HG03039 (cell line): ENCODE results near the gene PRKG2.
"Not testable (repeated sequence)": the region's sequence is repeated elsewhere in the genome, so short reads cannot be mapped to it uniquely, and the experiment has no call there.

ENCODE experiments used
- ATAC-seq: cut with Tn5 transposase; IDR thresholded peaks from one replicate; pipeline ENCODE4 v1.9.1; 2021; ENCODE audit warnings: mild to moderate bottlenecking, moderate library complexity; ENCODE audit not compliant: unreplicated experiment

PRKG2 gene

DNA sequence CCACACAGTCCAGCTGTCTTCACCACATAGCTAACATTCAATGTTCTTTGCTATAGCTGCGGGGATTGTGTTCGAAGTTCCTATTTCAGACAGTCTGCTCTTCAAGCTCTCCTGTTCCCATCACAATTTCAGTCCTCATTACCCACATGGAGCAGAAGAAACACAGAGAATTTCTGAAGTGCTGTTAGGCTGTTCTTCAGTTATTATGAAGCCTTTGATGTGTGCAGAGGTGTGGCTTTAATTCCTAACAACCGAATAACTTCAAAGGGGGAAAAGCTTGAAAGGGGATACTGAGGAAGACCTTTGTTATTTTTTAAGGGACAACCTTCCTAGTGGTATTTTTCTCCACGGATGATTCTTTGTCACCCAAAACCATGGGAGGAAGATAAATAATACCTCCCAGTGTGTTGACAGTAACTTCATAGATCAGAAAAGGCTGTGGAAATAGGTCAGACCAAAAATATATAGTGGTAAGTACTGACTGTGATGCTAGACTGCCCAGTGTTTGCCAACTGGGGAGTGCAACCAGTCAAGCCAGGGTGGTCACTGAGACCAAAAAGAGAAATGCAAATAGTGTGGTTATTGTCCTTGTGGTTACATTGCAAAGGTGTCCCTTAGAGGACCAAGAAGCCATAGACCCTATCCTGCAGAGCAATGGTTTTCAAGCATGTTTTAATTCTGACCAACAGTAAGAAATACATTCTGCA lies 52.1 kb downstream of the PRKG2 start:
- ATAC-seq = no peak

DNA sequence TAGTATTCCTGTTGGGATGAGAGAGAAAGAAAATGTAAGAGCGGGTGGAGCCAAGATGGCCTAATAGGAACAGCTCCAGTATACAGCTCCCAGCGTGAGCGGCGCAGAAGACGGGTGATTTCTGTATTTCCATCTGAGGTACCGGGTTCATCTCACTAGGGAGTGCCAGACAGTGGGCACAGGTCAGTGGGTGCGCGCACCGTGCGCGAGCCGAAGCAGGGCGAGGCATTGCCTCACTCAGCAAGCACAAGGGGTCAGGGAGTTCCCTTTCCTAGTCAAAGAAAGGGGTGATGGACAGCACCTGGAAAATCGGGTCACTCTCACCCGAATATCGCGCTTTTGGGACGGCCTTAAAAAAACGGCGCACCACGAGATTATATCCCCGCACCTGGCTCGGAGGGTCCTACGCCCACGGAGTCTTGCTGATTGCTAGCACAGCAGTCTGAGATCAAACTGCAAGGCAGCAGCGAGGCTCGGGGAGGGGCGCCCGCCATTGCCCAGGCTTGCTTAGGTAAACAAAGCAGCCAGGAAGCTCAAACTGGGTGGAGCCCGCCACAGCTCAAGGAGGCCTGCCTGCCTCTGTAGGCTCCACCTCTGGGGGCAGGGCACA lies 61.2 kb downstream of the PRKG2 start:
- not testable (repeated sequence) for ATAC-seq

DNA sequence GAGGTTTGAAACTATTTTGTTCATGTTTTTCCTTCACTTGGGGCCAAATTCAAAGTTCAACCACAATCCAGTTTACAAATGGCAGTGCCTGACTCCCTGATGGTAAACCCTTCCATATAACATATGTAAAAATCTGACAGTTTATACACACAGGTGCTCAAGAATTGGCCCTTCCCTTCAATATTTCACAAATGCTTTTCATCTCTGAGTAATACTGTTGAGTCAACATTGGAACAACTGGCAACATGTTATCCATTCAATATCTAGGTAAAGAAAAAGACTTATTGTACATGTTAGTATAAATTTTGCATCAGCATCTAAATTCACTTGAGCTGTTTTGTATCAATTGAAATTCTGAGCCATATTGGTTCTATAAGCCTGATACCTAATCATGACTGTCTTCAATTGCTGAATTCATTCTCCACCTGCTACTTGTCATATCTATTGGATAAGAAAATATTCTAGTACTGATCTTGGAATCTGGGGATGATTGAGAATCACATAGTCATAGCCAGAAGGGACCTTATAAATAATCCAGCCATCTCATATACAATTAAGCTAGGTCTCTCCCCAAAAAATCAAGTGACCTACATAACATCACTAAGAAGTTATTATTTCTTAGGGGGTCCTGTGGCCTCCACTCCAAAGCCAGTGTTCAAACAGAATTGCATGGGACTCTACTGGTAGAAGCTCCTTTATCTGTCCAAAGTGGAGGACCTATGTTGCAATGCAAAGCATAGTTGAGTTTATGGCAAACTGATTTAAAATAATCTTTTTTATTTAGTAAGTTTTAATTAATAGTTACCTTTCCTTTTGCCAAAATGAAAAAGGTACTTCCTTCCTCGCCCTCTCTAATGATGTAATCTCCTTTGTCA lies 61.9 kb downstream of the PRKG2 start:
- no peak for ATAC-seq

DNA sequence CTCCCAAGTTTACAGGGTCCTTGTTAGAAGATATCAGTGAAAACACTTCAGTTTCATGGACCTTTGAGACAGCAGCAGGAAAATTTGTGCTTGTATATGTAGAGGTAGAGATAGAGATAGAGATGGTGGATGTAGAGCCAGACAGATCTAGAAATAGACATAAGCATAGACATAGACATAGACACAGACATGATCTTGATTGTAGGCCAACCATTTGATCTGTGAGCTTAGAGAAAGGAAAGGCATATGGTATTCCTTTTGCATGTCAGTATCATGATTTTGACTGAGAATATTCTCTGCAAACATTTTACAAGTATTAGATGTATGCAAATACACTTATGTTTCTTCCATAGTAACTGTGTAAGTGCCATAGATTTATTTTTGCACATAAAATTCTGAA lies 65.0 kb downstream of the PRKG2 start:
- ATAC-seq = no peak

DNA sequence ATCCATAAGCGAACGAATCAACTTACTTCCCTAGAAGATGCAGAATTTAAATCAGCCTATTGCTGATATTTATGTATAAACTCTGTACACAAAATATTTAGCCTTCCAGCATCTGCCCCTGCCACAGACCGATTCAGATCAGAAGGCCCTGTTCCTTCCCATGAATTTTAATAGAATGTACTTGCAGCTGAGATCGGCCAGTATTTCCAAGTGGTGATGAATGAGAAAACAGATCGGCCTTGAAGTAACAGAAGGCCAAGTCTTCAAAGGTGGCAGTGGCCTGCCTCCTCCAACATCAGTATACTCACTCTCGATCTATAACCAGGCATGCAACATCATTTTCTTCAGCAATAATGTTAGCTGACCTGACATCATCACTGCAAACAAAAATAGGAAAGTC lies 66.4 kb downstream of the PRKG2 start:
- ATAC-seq = no peak

DNA sequence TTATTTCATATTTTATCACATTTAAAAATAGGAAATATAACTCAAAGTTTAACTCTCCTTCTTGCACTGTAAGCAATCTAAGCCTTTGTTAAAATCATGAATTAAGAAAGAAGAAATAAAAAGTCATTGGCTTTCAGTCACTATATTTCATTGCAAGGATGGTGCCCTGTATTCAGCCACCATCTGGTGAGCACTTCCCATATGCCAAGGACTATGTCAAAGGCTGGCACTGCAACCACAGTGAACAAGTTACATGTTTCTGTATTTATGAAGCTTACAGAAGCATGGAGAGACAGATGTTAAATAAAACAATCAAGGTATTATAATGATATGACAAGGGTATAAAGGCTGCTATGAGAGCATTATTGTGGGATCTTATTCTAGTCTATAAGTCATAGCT lies 68.6 kb downstream of the PRKG2 start:
- no peak for ATAC-seq

DNA sequence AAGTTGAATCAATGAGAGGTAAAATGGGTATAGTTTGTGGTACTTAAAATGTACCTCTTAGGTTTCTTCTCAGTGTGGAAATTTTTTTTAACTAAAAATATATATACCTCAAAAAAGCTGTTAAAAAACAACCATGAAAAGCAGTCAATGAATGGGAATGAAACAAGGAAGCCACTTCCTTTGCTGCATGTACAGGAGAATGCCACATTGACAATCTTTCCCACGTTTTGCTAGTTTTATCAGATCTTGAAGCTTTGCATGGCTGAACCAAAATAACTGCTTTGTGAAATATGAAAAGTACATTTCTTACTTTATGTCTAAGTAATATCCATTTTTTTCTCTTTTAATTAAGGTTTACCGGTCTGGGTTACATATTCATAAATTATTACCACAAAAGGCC lies 71.8 kb downstream of the PRKG2 start:
- ATAC-seq = no peak

DNA sequence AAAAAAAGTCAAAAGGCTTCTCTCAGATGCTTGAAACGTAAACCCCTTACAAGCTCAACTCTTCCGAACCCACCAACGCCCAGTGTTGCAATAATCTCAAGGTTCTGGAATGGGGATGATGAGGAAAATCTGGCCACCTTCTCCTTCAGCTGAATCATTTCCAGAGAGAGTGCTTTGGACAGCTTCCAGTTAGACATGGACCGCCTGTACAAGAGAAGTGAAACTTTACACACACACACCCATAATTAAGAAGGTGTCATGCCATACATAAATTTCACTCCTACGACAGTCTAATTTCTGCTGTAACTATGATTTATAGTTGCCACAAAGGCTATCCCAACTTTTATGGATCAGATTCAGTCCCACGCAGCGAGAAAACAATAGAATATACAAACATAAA lies 72.3 kb downstream of the PRKG2 start:
- no peak for ATAC-seq

DNA sequence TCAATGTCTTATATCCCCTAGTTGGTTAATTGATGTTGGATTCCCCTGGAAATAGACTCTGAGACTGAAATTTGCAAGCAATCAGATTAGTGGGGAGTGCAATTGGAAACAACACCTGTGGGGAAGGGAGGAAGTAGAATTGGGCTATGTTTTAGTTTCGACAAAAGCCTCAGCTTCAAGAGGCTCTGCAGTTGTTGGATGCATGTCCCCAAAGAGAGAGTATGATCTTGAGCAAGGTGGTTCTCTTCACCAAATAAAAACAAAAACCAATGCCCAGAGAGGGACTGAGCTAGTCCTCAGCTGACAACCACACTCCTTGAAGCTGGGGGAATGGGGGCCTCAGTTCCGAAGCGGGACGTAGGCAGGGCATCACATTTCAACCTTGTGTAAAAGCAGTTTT lies 77.1 kb downstream of the PRKG2 start:
- ATAC-seq = no peak

DNA sequence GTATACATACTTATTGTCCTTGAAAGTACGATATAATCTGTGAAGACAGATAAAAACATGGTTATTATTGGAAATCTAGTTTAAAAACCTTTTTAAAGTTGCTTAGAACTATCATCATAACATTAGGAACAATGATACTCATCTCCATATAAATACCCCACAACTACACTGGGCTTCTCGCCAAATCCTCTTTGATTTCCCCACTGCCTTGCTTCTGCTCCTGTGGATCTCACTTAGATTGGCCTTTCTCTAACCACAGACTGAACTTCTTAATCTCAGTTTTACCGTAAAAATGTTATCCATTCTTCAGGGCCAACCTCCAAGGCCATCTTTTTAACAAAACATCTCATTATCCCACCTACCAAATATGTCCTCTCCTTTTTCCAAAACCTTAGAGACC lies 77.6 kb downstream of the PRKG2 start:
- ATAC-seq = no peak

DNA sequence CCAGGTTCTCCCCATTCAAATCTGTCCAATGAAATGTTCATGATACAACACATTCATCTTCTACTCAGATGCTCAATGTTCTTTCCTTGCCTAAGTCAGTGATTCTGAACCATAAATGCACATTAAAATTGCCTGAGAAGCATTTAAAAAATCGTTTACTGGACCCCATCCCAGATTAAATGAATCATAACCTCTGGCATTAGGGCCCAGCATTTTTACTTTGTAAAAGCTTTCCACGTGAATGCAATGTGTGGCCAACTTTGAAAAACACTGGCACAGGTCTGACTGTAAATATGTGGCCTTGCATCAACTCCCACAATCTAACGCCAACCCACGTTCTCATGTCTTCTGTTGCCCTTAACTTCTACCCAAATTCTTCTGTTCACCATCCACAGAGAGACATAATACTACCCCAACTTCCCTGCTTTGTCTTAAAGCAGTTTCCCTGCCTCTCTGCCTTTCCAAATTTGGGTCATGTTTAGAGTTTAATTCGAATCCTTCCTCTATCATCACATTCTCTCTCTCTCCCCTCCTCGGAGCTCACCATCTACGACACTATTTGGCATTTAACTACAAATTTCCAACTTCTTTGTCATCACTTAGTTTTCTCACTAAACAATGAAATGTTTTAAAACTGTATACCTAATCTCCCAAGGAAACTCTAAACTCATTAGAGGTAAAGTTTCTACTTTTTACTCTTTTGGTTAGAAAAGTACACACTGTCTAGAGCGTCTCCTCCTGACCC lies 78.7 kb downstream of the PRKG2 start:
- ATAC-seq = no peak

DNA sequence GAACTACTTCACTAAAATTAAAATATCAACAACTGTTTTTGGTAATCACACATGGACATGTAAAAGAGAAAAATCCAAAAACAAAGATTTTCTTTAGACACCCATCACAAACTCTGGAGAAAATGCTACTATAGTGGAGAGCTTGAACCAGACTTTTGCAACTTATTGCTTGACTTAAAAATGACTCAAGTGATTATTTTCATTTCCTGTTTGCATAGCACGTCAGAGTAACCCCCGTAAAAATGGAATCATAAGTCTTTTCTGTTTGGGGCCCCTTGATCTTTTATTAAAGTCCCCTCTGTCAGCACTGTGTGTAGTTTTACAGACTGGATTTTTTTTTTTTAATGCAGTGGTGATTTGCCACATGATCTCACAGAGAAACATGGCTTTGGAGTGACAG lies 79.5 kb downstream of the PRKG2 start:
- no peak for ATAC-seq

DNA sequence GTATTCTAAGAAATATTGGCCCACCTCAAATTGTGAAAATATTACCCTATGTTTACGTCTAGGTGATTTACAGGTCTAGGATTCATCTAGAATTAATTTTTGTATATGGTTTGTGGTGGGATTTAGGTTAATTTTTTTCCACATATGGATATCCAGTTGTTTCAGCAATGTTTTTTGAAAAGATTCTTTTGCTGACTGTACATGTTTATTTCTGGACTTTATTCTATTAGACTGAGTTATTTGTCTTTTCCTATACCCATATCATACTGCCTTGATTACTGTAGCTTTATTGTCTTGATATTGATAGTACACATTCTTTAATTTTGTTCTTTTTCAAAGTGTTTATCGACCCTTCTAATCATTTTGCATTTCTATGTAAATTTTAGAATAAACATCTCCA lies 83.5 kb downstream of the PRKG2 start:
- no peak for ATAC-seq

DNA sequence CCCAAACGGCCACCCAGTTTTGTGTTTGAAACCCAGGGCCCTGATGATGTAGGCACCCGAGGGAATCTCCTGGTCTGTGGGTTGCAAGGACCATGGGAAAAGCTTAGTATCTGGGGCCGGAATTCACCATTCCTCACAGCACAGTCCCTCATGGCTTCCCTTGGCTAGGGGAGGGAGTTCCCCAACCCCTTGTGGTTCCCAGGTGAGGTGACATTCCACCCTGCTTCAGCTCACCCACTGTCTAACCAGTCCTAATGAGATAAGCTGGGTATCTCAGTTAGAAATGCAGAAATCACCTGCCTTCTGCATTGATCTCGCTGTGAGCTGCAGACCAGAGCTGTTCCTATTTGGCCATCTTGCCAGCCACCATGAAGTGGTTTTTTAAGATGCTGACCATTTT lies 84.0 kb downstream of the PRKG2 start:
- no peak for ATAC-seq

DNA sequence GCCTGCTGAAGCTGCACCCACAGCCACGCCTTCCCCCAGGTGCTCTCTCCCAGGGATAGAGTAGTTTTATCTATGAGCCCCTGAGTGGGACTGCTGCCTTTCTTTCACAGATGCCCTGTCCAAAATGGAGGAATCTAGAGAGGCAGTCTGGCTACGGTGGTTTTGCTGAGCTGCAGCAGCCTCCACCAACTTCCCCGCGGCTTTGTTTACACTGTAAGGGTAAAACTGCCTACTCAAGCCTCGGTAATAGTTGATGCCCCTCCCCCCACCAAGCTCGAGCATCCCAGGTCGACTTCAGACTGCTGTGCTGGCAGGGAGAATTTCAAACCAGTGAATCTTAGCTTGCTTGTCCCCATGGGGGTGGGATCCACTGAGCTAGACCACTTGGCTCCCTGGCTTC lies 84.5 kb downstream of the PRKG2 start:
- ATAC-seq = no peak

DNA sequence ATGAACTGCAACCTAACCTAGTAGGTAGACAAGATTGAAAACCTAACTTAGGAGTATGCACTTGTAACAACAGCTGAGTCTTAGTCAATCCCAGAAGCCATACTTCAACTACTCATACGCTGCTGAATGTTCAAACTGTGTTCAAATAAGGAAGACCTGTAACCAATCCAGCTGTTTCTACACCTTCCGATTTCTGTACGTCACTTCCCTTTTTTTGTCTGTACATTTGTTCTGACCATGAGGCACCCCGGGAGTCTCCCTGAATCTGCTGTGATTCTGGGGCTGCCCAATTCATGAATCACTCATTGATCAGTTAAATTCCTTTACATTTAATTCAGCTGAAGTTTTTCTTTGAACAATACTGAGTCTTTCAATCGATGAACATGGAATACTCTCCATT lies 95.0 kb downstream of the PRKG2 start:
- ATAC-seq = no peak

DNA sequence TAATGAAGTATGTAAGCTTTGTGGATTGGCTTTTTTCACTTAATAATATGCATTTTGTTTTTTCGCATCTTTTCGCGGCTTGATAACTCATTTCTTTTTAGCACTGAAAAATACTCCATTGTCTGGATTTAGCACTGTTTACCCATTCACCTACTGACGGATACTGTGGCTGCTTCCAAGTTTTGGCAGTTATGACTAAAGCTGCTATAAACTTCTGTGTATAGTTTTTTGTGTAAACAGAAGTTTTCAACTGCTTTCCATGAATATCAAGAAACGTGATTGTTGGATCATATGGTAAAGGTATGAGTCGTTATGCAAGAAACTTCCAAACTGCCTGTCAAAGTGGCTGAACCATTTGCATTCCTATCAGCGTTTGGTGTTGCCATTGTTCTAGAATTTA lies 96.9 kb downstream of the PRKG2 start:
- ATAC-seq = no peak

DNA sequence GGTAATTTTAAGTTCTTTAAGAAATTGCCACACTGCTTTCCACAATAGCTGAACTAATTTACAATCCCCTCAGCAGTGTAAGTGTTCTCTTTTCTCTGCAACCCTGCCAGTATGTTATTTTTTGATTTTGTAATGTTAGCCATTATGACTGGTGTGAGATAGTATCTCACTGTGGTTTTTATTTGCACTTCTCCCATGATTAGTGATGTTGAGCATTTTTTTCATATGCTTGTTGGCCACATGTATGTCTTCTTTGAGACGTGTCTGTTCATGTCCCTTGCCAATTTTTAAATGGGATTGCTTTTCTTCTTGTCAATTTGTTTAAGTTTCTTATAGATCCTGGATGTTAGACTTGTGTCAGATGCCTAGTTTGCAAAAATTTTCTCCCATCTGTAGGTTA lies 98.5 kb downstream of the PRKG2 start:
- no peak for ATAC-seq

DNA sequence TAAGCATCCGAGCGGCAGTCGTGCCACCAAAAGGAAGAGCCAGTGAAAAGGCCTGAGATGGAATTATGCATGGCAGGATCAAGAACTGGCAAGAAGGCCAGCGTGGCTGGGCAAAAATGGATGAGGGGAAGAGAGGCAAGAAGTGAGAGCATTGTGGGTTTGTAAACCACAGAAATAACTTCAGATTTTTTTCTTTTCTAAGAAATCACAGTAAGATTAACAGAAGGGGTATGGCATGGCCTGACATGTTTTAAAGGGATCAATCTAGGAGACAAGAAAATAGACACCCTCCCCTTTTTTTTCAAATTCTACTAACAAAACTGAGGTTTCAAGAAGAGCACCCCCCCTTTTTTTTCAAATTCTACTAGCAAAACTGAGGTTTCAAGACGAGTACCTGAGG lies 102.0 kb downstream of the PRKG2 start:
- no peak for ATAC-seq

DNA sequence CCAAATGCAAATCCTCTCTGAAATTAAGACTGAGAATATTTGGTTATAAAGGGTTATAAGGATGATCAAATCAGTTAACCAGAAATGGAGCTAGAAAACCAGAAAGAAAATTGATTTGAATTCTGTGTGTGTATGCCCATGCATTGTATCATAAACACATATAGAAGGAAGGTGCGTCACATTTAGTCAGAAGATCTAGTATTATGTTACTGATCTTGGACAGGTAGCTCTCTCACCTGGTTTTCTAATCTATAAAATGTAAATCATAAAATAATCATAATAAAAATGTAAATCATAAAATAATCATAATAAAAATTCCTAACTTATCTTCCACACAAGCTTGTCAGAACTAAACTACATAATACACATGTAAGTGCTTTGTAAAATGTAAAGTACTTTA lies 105.7 kb downstream of the PRKG2 start:
- ATAC-seq = no peak

DNA sequence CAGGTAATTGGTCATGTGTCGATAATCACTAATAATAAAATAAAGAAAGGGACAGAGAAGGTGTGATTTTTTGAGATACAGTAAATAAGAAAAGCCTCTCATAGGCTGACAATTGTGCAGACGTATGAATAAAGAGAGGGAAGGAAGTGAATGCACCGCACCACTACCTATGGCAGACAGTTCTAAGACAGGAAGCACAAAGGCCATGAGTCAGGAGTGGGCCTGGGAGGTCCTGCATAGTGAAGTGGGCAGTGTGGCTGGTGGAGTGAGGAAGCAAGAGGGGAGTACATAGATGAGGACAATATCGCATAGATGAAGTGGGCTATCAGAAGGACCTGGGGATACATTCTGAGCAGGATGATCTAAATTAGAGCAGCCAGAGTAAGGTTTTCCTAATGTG lies 108.9 kb downstream of the PRKG2 start:
- no peak for ATAC-seq
